GM23338 (cell line): ENCODE results near the gene ZFC3H1. TPM values are rescaled to one million over a fixed set of nuclear protein-coding genes. Genes with fewer than 3 reads are reported as not detected.

Source experiments
- ATAC-seq: fragments of 200-7000 bp; cut with Tn5 transposase; 3 replicates; pipeline ENCODE4 v1.9.1; 2020
- DNase-seq: peaks from one replicate; pipeline ENCODE4 v3.0.0-alpha.2; 2015; ENCODE audit warnings: low spot score
- H2AFZ ChIP-seq: fragments of 200-600 bp; sonication (generic); 2 replicates; pipeline ENCODE4 v1.8.0; 2016; ENCODE audit warnings: antibody characterized with exemption, mild to moderate bottlenecking, moderate library complexity
- H3F3A ChIP-seq: fragments of 200-600 bp; sonication (generic); replicated peaks from 2 replicates; pipeline ENCODE4 v1.8.0; 2017; ENCODE audit warnings: antibody characterized with exemption, mixed run types, low read depth
- H3K27ac ChIP-seq: fragments of 200-600 bp; sonication (generic); 2 replicates; pipeline ENCODE4 v1.6.1; 2016; ENCODE audit warnings: low read depth
- H3K27me3 ChIP-seq: fragments of 200-600 bp; sonication (generic); 2 replicates; pipeline ENCODE4 v1.8.0; 2016; ENCODE audit warnings: mild to moderate bottlenecking, mixed run types, moderate library complexity; ENCODE audit not compliant: insufficient read depth
- H3K36me3 ChIP-seq: fragments of 200-600 bp; sonication (generic); 2 replicates; pipeline ENCODE4 v1.8.0; 2016; ENCODE audit warnings: mild to moderate bottlenecking; ENCODE audit not compliant: insufficient read depth
- H3K4me1 ChIP-seq: fragments of 200-600 bp; sonication (generic); 2 replicates; pipeline ENCODE4 v1.8.0; 2016; ENCODE audit warnings: mild to moderate bottlenecking, moderate library complexity; ENCODE audit not compliant: insufficient read depth
- H3K4me2 ChIP-seq: fragments of 200-600 bp; sonication (generic); 2 replicates; pipeline ENCODE4 v1.7.1; 2017; ENCODE audit warnings: mixed run types
- H3K4me3 ChIP-seq: fragments of 200-600 bp; sonication (generic); 2 replicates; pipeline ENCODE4 v1.6.1; 2016; ENCODE audit warnings: mixed run types
- H3K79me2 ChIP-seq: fragments of 200-600 bp; sonication (generic); replicated peaks from 2 replicates; pipeline ENCODE4 v1.8.0; 2017; ENCODE audit warnings: mild to moderate bottlenecking; ENCODE audit not compliant: insufficient read depth
- H3K9me2 ChIP-seq: fragments of 200-600 bp; sonication (generic); 2 replicates; pipeline ENCODE4 v1.8.0; 2017; ENCODE audit not compliant: insufficient read depth
- H4K20me1 ChIP-seq: fragments of 200-600 bp; sonication (generic); replicated peaks from 2 replicates; pipeline ENCODE4 v1.8.0; 2017; ENCODE audit warnings: mild to moderate bottlenecking; ENCODE audit not compliant: insufficient read depth
- H3K27ac Mint-ChIP-seq: 2 replicates; pipeline ENCODE4 v1.8.0; 2020; ENCODE audit warnings: inconsistent platforms, mild to moderate bottlenecking, moderate library complexity, mixed read lengths
- H3K27me3 Mint-ChIP-seq: 3 replicates; pipeline ENCODE4 v1.8.0; 2022; ENCODE audit warnings: low read depth, mild to moderate bottlenecking, moderate library complexity, mixed read lengths, inconsistent platforms; ENCODE audit not compliant: insufficient read depth, poor library complexity
- H3K36me3 Mint-ChIP-seq: 3 replicates; pipeline ENCODE4 v1.8.0; 2021; ENCODE audit warnings: low read depth, mild to moderate bottlenecking, inconsistent platforms, moderate library complexity, mixed read lengths
- H3K4me1 Mint-ChIP-seq: 3 replicates; pipeline ENCODE4 v1.8.0; 2020; ENCODE audit warnings: mild to moderate bottlenecking, inconsistent platforms, mixed read lengths
- H3K4me3 Mint-ChIP-seq: 3 replicates; pipeline ENCODE4 v1.8.0; 2021; ENCODE audit warnings: moderate library complexity, mild to moderate bottlenecking, inconsistent platforms, mixed read lengths
- H3K9me3 Mint-ChIP-seq: 3 replicates; pipeline ENCODE4 v1.8.0; 2020; ENCODE audit warnings: moderate library complexity, mild to moderate bottlenecking, inconsistent platforms, mixed read lengths
- CREB1 ChIP-seq: fragments of 250-450 bp; sonication (Bioruptor Pico); IDR thresholded peaks from 2 replicates; pipeline ENCODE4 v1.5.0; 2020; ENCODE audit warnings: low read depth, mild to moderate bottlenecking, moderate library complexity
- EZH2 ChIP-seq: fragments of 200-600 bp; sonication (generic); IDR thresholded peaks from one replicate; pipeline ENCODE4 v1.8.0; 2017; ENCODE audit warnings: antibody characterized with exemption, mild to moderate bottlenecking, low read depth; ENCODE audit not compliant: unreplicated experiment
- EZH2phosphoT487 ChIP-seq: fragments of 200-600 bp; sonication (generic); IDR thresholded peaks from one replicate; pipeline ENCODE4 v1.8.1; 2018; ENCODE audit warnings: antibody characterized with exemption; ENCODE audit not compliant: unreplicated experiment
- JUNB ChIP-seq: IDR thresholded peaks from one replicate; pipeline ENCODE4 v1.6.1; 2016; ENCODE audit warnings: antibody characterized with exemption; ENCODE audit not compliant: unreplicated experiment
- NANOG ChIP-seq: IDR thresholded peaks from 2 replicates; pipeline ENCODE4 v1.6.1; 2016; ENCODE audit warnings: antibody characterized with exemption, borderline replicate concordance
- POLR2AphosphoS5 ChIP-seq: IDR thresholded peaks from 2 replicates; pipeline ENCODE4 v1.6.1; 2016; ENCODE audit warnings: antibody characterized with exemption, low read depth
- STAT1 ChIP-seq: IDR thresholded peaks from one replicate; pipeline ENCODE4 v1.6.1; 2016; ENCODE audit warnings: antibody characterized with exemption; ENCODE audit not compliant: unreplicated experiment
- ZNF114 ChIP-seq: fragments of 250-450 bp; sonication (Bioruptor Pico); IDR thresholded peaks from 2 replicates; pipeline ENCODE4 v1.5.0; 2020; ENCODE audit warnings: mild to moderate bottlenecking, moderate library complexity
- ZNF331 ChIP-seq: fragments of 250-450 bp; sonication (Bioruptor Pico); IDR thresholded peaks from 2 replicates; pipeline ENCODE4 v1.5.0; 2020; ENCODE audit warnings: low read depth, mild to moderate bottlenecking, moderate library complexity
- polyA plus RNA-seq: library from polyadenylated mRNA; unstranded; fragments of >200 nt; fragmentation: Nextera tagmentation; extraction: Ambion mirVana; gene quantifications from 2 replicates; pipeline ENCODE4 v1.2.1, GENCODE V29; 2016
- total RNA-seq: library from RNA; depleted of rRNA; stranded (reverse); fragments of >200 nt; shearing (Covaris generic); gene quantifications from 2 replicates; pipeline ENCODE4 v1.2.3, GENCODE V29; 2014
- TF ChIP-seq, protein P1 (sequence below): IDR thresholded peaks from 2 replicates; pipeline ENCODE4 v1.6.1; 2016; ENCODE audit warnings: antibody characterized with exemption
- TF ChIP-seq, protein P2 (sequence below): fragments of 250-450 bp; sonication (Bioruptor Pico); IDR thresholded peaks from 2 replicates; pipeline ENCODE4 v1.5.0; 2020; ENCODE audit warnings: mild to moderate bottlenecking, moderate library complexity
- TF ChIP-seq, protein P3 (sequence below), 2 experiments: fragments of 200-600 bp in 1 of 2; sonication (generic) in 1 of 2; conservative IDR thresholded peaks; 2 replicates each; pipeline versions ENCODE4 v1.5.1 to v1.6.1; 2016 to 2017; ENCODE audit warnings: antibody characterized with exemption in 2 of 2, low read depth in 2 of 2, mild to moderate bottlenecking in 2 of 2, moderate library complexity in 1 of 2
- TF ChIP-seq, protein P4 (sequence below): IDR thresholded peaks from one replicate; pipeline ENCODE4 v1.6.1; 2018; ENCODE audit warnings: antibody characterized with exemption; ENCODE audit not compliant: unreplicated experiment

ZFC3H1 gene
- total and polyA plus RNA-seq, 2 experiments from 2014 or later: 30.3 to 46.2 TPM

DNA sequence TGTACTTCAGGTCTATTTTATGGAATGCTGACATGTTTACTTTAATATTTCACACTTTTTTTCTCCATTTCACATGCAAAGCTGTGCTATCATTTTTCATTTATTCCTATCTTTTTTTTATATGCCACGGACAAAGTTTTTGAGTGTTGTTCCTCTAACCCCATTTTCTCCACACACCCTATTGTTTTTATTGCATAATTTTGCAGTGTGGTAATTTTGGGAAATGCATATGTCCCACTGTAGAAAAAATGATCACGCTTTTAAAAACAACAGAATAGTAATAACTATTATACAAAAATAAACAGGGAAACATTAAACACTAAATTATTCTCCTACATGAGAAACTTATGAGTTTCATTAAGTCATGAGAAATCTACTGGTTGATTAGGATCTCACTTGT lies 14.2 kb downstream of the ZFC3H1 start:
- Mint-ChIP-seq H3K36me3 (peaks cover 32% of the 10 kb centered on the region), H3K27me3 (no peaks in the 10 kb centered on the region), H3K27ac (no peak overlapping the region; the same call in 1 of the 2 replicates), H3K4me3 (no peak overlapping the region), H3K9me3 (no peaks in the 10 kb centered on the region), H3K4me1 (no peaks in the 10 kb centered on the region)
- Histone ChIP-seq H3K4me1 (no peaks in the 10 kb centered on the region), H3F3A (no peaks in the 10 kb centered on the region), H3K36me3 (peaks cover 32% of the 10 kb centered on the region), H2AFZ (no peak overlapping the region), H3K4me3 (no peak overlapping the region), H3K27me3 (no peaks in the 10 kb centered on the region), H3K27ac (no peak overlapping the region), H4K20me1 (peaks cover 13% of the 10 kb centered on the region; the same call in 1 of the 2 replicates), H3K4me2 (no peak overlapping the region), H3K79me2 (peaks cover 69% of the 10 kb centered on the region), H3K9me2 (no peaks in the 10 kb centered on the region)
- ATAC-seq: no peak
- no peak for DNase-seq
- TF ChIP-seq POLR2AphosphoS5: no peak
- no peak for TF ChIP-seq JUNB
- TF ChIP-seq STAT1: no peak
- no peak for TF ChIP-seq ZNF114
- no peak for TF ChIP-seq NANOG
- TF ChIP-seq EZH2phosphoT487: no peak
- no peak for TF ChIP-seq ZNF331
- no peak for TF ChIP-seq CREB1
- TF ChIP-seq, protein P1, sequence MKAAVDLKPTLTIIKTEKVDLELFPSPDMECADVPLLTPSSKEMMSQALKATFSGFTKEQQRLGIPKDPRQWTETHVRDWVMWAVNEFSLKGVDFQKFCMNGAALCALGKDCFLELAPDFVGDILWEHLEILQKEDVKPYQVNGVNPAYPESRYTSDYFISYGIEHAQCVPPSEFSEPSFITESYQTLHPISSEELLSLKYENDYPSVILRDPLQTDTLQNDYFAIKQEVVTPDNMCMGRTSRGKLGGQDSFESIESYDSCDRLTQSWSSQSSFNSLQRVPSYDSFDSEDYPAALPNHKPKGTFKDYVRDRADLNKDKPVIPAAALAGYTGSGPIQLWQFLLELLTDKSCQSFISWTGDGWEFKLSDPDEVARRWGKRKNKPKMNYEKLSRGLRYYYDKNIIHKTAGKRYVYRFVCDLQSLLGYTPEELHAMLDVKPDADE: no peak
- TF ChIP-seq, protein P2, sequence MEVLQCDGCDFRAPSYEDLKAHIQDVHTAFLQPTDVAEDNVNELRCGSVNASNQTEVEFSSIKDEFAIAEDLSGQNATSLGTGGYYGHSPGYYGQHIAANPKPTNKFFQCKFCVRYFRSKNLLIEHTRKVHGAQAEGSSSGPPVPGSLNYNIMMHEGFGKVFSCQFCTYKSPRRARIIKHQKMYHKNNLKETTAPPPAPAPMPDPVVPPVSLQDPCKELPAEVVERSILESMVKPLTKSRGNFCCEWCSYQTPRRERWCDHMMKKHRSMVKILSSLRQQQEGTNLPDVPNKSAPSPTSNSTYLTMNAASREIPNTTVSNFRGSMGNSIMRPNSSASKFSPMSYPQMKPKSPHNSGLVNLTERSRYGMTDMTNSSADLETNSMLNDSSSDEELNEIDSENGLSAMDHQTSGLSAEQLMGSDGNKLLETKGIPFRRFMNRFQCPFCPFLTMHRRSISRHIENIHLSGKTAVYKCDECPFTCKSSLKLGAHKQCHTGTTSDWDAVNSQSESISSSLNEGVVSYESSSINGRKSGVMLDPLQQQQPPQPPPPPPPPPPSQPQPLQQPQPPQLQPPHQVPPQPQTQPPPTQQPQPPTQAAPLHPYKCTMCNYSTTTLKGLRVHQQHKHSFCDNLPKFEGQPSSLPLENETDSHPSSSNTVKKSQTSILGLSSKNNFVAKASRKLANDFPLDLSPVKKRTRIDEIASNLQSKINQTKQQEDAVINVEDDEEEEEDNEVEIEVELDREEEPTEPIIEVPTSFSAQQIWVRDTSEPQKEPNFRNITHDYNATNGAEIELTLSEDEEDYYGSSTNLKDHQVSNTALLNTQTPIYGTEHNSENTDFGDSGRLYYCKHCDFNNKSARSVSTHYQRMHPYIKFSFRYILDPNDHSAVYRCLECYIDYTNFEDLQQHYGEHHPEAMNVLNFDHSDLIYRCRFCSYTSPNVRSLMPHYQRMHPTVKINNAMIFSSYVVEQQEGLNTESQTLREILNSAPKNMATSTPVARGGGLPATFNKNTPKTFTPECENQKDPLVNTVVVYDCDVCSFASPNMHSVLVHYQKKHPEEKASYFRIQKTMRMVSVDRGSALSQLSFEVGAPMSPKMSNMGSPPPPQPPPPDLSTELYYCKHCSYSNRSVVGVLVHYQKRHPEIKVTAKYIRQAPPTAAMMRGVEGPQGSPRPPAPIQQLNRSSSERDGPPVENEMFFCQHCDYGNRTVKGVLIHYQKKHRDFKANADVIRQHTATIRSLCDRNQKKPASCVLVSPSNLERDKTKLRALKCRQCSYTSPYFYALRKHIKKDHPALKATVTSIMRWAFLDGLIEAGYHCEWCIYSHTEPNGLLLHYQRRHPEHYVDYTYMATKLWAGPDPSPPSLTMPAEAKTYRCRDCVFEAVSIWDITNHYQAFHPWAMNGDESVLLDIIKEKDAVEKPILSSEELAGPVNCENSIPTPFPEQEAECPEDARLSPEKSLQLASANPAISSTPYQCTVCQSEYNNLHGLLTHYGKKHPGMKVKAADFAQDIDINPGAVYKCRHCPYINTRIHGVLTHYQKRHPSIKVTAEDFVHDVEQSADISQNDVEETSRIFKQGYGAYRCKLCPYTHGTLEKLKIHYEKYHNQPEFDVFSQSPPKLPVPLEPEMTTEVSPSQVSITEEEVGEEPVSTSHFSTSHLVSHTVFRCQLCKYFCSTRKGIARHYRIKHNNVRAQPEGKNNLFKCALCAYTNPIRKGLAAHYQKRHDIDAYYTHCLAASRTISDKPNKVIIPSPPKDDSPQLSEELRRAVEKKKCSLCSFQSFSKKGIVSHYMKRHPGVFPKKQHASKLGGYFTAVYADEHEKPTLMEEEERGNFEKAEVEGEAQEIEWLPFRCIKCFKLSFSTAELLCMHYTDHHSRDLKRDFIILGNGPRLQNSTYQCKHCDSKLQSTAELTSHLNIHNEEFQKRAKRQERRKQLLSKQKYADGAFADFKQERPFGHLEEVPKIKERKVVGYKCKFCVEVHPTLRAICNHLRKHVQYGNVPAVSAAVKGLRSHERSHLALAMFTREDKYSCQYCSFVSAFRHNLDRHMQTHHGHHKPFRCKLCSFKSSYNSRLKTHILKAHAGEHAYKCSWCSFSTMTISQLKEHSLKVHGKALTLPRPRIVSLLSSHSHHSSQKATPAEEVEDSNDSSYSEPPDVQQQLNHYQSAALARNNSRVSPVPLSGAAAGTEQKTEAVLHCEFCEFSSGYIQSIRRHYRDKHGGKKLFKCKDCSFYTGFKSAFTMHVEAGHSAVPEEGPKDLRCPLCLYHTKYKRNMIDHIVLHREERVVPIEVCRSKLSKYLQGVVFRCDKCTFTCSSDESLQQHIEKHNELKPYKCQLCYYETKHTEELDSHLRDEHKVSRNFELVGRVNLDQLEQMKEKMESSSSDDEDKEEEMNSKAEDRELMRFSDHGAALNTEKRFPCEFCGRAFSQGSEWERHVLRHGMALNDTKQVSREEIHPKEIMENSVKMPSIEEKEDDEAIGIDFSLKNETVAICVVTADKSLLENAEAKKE: no peak
- TF ChIP-seq, protein P3, sequence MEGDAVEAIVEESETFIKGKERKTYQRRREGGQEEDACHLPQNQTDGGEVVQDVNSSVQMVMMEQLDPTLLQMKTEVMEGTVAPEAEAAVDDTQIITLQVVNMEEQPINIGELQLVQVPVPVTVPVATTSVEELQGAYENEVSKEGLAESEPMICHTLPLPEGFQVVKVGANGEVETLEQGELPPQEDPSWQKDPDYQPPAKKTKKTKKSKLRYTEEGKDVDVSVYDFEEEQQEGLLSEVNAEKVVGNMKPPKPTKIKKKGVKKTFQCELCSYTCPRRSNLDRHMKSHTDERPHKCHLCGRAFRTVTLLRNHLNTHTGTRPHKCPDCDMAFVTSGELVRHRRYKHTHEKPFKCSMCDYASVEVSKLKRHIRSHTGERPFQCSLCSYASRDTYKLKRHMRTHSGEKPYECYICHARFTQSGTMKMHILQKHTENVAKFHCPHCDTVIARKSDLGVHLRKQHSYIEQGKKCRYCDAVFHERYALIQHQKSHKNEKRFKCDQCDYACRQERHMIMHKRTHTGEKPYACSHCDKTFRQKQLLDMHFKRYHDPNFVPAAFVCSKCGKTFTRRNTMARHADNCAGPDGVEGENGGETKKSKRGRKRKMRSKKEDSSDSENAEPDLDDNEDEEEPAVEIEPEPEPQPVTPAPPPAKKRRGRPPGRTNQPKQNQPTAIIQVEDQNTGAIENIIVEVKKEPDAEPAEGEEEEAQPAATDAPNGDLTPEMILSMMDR (conservative IDR thresholded peaks at IDR 0.05; ENCODE audit: low read depth in 2 of 2): no peak
- TF ChIP-seq, protein P4, sequence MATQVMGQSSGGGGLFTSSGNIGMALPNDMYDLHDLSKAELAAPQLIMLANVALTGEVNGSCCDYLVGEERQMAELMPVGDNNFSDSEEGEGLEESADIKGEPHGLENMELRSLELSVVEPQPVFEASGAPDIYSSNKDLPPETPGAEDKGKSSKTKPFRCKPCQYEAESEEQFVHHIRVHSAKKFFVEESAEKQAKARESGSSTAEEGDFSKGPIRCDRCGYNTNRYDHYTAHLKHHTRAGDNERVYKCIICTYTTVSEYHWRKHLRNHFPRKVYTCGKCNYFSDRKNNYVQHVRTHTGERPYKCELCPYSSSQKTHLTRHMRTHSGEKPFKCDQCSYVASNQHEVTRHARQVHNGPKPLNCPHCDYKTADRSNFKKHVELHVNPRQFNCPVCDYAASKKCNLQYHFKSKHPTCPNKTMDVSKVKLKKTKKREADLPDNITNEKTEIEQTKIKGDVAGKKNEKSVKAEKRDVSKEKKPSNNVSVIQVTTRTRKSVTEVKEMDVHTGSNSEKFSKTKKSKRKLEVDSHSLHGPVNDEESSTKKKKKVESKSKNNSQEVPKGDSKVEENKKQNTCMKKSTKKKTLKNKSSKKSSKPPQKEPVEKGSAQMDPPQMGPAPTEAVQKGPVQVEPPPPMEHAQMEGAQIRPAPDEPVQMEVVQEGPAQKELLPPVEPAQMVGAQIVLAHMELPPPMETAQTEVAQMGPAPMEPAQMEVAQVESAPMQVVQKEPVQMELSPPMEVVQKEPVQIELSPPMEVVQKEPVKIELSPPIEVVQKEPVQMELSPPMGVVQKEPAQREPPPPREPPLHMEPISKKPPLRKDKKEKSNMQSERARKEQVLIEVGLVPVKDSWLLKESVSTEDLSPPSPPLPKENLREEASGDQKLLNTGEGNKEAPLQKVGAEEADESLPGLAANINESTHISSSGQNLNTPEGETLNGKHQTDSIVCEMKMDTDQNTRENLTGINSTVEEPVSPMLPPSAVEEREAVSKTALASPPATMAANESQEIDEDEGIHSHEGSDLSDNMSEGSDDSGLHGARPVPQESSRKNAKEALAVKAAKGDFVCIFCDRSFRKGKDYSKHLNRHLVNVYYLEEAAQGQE: no peak
- TF ChIP-seq EZH2: no peak
